ENCODE results near the gene ARHGEF3.

DNA sequence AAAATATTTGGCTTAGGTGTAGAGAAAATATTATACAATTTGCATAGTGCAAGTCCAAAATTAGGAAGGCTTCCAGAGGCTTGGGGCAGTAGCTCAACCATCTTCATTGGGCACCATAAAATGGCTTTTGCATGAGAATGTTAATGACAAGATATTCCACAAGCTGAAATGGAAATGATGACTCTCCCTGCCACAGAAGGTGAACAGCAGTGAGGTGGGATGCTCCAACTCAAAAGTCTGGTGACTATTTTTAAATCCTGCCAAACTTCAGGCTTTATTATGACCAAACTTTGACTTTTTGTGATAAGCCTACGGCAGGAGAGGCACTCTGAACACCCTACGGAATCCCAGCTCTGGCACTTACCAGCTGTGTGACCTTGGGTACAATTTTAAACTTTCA, 37.6 kb downstream of the ARHGEF3 start:
- TF ChIP-seq CTCF (IDR thresholded peaks at IDR 0.05 in 8 of 11, conservative IDR thresholded peaks at IDR 0.05 in 3 of 11) (no peak), POLR2A (IDR thresholded peaks at IDR 0.05) (no peak), POLR2AphosphoS5 (IDR thresholded peaks at IDR 0.05) (no peak)
